ENCODE data around the gene ALK.

Gene ALK

DNA sequence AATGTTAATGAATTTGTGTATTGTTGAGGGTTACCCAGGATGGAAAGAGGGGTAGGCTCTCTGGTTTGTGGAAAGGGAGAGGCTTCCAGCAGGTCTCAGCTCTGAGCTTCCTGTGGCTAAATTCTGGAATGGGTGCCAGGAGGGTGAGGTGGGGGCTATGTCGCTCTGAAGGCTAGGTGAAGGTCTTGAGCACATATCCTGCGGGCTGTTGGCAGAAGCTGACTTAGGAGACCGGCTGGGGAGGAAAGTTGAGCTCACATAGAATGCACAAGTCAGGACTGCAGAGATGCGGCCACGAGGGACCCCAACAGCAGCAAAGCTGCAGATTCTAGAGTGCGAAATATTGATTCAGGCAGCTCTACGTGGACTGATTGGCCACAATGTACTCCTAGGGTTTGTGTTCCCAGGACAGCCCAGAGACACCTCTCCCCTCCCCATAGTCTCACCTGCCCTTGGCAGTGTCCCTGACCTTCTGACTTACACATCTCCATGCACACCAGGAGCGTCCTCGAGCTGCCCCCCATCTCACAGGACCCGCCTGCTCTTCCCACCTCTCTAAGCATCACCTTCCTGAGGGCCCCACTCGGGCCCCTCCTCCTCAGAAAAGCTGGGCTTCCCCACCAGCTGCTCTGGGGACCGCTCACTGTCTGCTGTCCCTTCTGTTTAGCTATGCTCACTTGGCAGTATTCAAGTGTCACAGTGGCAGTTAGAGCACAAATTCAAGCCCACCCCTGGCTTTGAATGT lies 72.6 kb downstream of the ALK start:
- no peak overlapping the region for H2BK5ac ChIP-seq (ENCODE audit: low read length)
- H3K4ac ChIP-seq (ENCODE audit: low read length) = no peak overlapping the region
- no peaks in the 10 kb centered on the region for H3K27me3 ChIP-seq (ENCODE audit: control insufficient read depth in 3 of 3, insufficient read depth in 3 of 3, low read depth in 1 of 3, low read length in 3 of 3)
- H3K36me3 ChIP-seq (replicated peaks in 1 of 2; ENCODE audit: control insufficient read depth in 2 of 2, insufficient read depth in 2 of 2, low read length in 2 of 2) = no peaks in the 10 kb centered on the region
- no peaks in the 10 kb centered on the region for H3K4me1 ChIP-seq (ENCODE audit: control insufficient read depth in 2 of 2, insufficient read depth in 1 of 2, low read depth in 1 of 2, low read length in 2 of 2)
- no peak overlapping the region for H3K4me3 ChIP-seq (ENCODE audit: low read length in 2 of 2)
- H3K14ac ChIP-seq (ENCODE audit: low read length) = no peak overlapping the region
- no peak for DNase-seq (ENCODE audit: low spot score)
- no peak overlapping the region for H3K23ac ChIP-seq (ENCODE audit: low read depth, low read length, poor library complexity)
- no peak overlapping the region for H2BK12ac ChIP-seq (ENCODE audit: low read length)
- whole genome bisulfite sequencing, 2 donors (ENCODE audit: extremely low coverage in 2 of 2, insufficient read length in 2 of 2, insufficient replicate concordance in 1 of 2) = no CpG with 5 or more reads among the region's 12 CpGs
- H2AK5ac ChIP-seq (ENCODE audit: low read depth, low read length) = no peak overlapping the region
- H3K9me3 ChIP-seq (replicated peaks in 1 of 2; ENCODE audit: control insufficient read depth in 2 of 2, insufficient read depth in 1 of 2, low read depth in 1 of 2, low read length in 2 of 2) = peaks cover 2 to 6% of the 10 kb centered on the region in 2 donors
- H3K9ac ChIP-seq (ENCODE audit: low read depth, low read length, poor library complexity) = no peak overlapping the region
- H2BK15ac ChIP-seq (ENCODE audit: low read length) = no peak overlapping the region
- no peaks in the 10 kb centered on the region for H3K79me1 ChIP-seq (ENCODE audit: low read depth, low read length)
- no peak overlapping the region for H2AFZ ChIP-seq (ENCODE audit: low read length)
- H2BK120ac ChIP-seq (ENCODE audit: low read depth, low read length) = no peak overlapping the region
- H3K27ac ChIP-seq (replicated peaks; ENCODE audit: low read length) = no peak overlapping the region
- H4K8ac ChIP-seq (ENCODE audit: low read depth, low read length) = no peak overlapping the region
- no peak overlapping the region for H4K91ac ChIP-seq (ENCODE audit: low read depth, low read length, poor library complexity)
- no peak overlapping the region for H3K4me2 ChIP-seq (ENCODE audit: insufficient read depth, low read length, poor library complexity, severe bottlenecking)
- H3K18ac ChIP-seq (ENCODE audit: low read length) = no peak overlapping the region

DNA sequence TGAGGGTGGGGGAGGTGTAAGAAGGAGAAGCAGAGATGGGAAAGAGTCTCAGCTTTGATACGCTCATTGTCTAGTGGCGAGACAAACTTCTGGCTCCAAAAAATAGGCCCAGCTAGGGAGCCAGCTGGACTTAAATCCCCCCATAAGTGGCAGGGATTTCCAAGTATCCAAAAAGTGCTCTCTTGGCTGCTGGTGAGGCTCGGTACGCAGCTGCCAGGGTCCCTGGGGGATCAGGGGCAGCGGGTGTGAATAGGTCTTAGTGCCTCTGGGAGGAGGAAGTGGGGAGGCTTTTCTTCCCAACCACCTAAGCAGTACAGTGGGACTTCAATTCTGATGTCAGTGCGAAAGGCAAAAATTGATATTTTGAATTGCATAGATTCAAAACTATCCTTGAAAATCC lies 73.5 kb downstream of the ALK start:
- no peak for DNase-seq (ENCODE audit: low spot score)
- Histone ChIP-seq H2BK120ac (ENCODE audit: low read depth, low read length) (no peak overlapping the region), H3K9ac (ENCODE audit: low read depth, low read length, poor library complexity) (no peak overlapping the region), H4K8ac (ENCODE audit: low read depth, low read length) (no peak overlapping the region), H3K79me1 (ENCODE audit: low read depth, low read length) (no peaks in the 10 kb centered on the region), H2AFZ (ENCODE audit: low read length) (no peak overlapping the region), H4K91ac (ENCODE audit: low read depth, low read length, poor library complexity) (no peak overlapping the region), H3K27me3 (ENCODE audit: control insufficient read depth in 3 of 3, insufficient read depth in 3 of 3, low read depth in 1 of 3, low read length in 3 of 3) (no peaks in the 10 kb centered on the region), H3K27ac (replicated peaks; ENCODE audit: low read length) (no peak overlapping the region), H3K18ac (ENCODE audit: low read length) (no peak overlapping the region), H2BK12ac (ENCODE audit: low read length) (no peak overlapping the region), H2BK5ac (ENCODE audit: low read length) (no peak overlapping the region), H3K4ac (ENCODE audit: low read length) (no peak overlapping the region), H3K4me3 (ENCODE audit: low read length in 2 of 2) (no peak overlapping the region), H3K14ac (ENCODE audit: low read length) (no peak overlapping the region), H3K23ac (ENCODE audit: low read depth, low read length, poor library complexity) (no peak overlapping the region), H3K4me2 (ENCODE audit: insufficient read depth, low read length, poor library complexity, severe bottlenecking) (no peak overlapping the region), H3K9me3 (replicated peaks in 1 of 2; ENCODE audit: control insufficient read depth in 2 of 2, insufficient read depth in 1 of 2, low read depth in 1 of 2, low read length in 2 of 2) (peaks cover 2 to 6% of the 10 kb centered on the region in 2 donors), H3K4me1 (ENCODE audit: control insufficient read depth in 2 of 2, insufficient read depth in 1 of 2, low read depth in 1 of 2, low read length in 2 of 2) (no peaks in the 10 kb centered on the region), H2BK15ac (ENCODE audit: low read length) (no peak overlapping the region), H2AK5ac (ENCODE audit: low read depth, low read length) (no peak overlapping the region), H3K36me3 (replicated peaks in 1 of 2; ENCODE audit: control insufficient read depth in 2 of 2, insufficient read depth in 2 of 2, low read length in 2 of 2) (no peaks in the 10 kb centered on the region)
- WGBS, 2 donors (ENCODE audit: extremely low coverage in 2 of 2, insufficient read length in 2 of 2, insufficient replicate concordance in 1 of 2) = no CpG with 5 or more reads among the region's 6 CpGs

DNA sequence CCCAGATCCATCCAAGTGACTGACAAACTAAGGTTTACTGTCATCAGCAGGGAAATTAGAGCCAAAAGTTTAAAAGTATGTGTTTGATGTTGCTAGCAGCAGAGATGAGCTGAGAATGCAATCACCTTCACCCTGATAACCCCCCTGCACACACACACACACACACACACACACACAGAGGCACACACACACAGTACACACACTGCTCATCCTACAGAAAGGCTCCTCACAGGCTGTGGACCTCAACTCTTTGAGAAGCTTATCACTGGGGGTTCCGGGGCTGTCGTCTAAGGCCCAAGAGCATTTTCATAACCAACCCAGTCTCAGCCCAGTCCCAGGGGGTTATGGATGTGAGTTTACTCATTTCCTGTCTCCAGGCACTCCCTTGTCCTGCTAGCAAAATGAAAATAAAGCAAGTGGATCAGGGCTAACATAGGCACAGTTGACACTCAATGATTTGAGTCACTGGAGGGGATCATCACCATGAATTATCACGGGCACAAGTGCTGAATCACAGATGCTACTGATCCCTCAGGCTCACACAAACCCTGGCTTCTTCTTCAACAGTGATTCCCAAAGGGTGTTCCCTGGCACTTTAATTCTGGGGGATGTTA lies 76.6 kb downstream of the ALK start:
- Histone ChIP-seq H3K4ac (ENCODE audit: low read length) (no peak overlapping the region), H3K14ac (ENCODE audit: low read length) (no peak overlapping the region), H3K18ac (ENCODE audit: low read length) (no peak overlapping the region), H2AK5ac (ENCODE audit: low read depth, low read length) (no peak overlapping the region), H3K36me3 (replicated peaks in 1 of 2; ENCODE audit: control insufficient read depth in 2 of 2, insufficient read depth in 2 of 2, low read length in 2 of 2) (no peaks in the 10 kb centered on the region), H3K4me3 (ENCODE audit: low read length in 2 of 2) (no peak overlapping the region), H3K9ac (ENCODE audit: low read depth, low read length, poor library complexity) (no peak overlapping the region), H3K23ac (ENCODE audit: low read depth, low read length, poor library complexity) (no peak overlapping the region), H3K27ac (replicated peaks; ENCODE audit: low read length) (no peak overlapping the region), H2BK15ac (ENCODE audit: low read length) (no peak overlapping the region), H2BK5ac (ENCODE audit: low read length) (no peak overlapping the region), H2BK120ac (ENCODE audit: low read depth, low read length) (no peak overlapping the region), H2BK12ac (ENCODE audit: low read length) (no peak overlapping the region), H3K27me3 (ENCODE audit: control insufficient read depth in 3 of 3, insufficient read depth in 3 of 3, low read depth in 1 of 3, low read length in 3 of 3) (no peaks in the 10 kb centered on the region), H2AFZ (ENCODE audit: low read length) (no peak overlapping the region), H3K9me3 (replicated peaks in 1 of 2; ENCODE audit: control insufficient read depth in 2 of 2, insufficient read depth in 1 of 2, low read depth in 1 of 2, low read length in 2 of 2) (no peaks in the 10 kb centered on the region), H3K4me2 (ENCODE audit: insufficient read depth, low read length, poor library complexity, severe bottlenecking) (no peak overlapping the region), H3K4me1 (ENCODE audit: control insufficient read depth in 2 of 2, insufficient read depth in 1 of 2, low read depth in 1 of 2, low read length in 2 of 2) (no peaks in the 10 kb centered on the region), H4K8ac (ENCODE audit: low read depth, low read length) (no peak overlapping the region), H3K79me1 (ENCODE audit: low read depth, low read length) (no peaks in the 10 kb centered on the region), H4K91ac (ENCODE audit: low read depth, low read length, poor library complexity) (no peak overlapping the region)
- no peak for DNase-seq (ENCODE audit: low spot score)
- WGBS, 2 donors (ENCODE audit: extremely low coverage in 2 of 2, insufficient read length in 2 of 2, insufficient replicate concordance in 1 of 2) = no CpG with 5 or more reads among the region's 3 CpGs

DNA sequence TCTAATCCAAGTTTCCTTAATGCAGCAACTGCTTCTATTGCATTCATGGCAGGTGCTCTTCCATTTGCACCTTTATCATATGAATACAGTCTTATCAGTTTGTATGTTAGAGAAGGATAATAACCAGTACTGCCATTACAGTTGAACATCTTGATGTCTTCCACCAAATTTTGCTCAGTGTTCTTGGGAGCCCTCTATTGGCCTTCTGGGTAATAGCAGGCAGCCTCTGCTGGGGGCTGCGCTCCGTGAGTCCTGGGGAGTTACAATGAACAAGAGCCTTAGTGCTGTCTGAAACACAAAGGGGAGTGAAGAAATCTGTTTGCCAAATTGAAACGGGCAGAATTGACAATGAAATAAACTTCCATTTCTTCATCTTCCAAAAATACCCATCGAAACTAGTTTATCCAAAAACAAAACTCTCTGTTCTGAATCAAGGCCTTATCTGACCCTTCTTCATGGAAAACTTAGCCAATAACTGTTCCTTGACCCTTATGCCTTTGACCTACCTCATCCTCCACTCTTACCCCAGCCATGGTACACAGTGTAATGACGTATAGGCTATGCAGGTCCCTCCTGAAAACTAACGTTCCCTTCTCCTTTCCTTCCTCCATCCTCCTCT lies 79.9 kb downstream of the ALK start:
- peak; percentile 35 for DNase-seq (ENCODE audit: low spot score)
- Histone ChIP-seq H3K27me3 (ENCODE audit: control insufficient read depth in 3 of 3, insufficient read depth in 3 of 3, low read depth in 1 of 3, low read length in 3 of 3) (no peaks in the 10 kb centered on the region), H3K4me3 (ENCODE audit: low read length in 2 of 2) (no peak overlapping the region), H2BK15ac (ENCODE audit: low read length) (no peak overlapping the region), H2BK12ac (ENCODE audit: low read length) (no peak overlapping the region), H3K27ac (replicated peaks; ENCODE audit: low read length) (no peak overlapping the region), H3K9ac (ENCODE audit: low read depth, low read length, poor library complexity) (no peak overlapping the region), H3K36me3 (replicated peaks in 1 of 2; ENCODE audit: control insufficient read depth in 2 of 2, insufficient read depth in 2 of 2, low read length in 2 of 2) (no peaks in the 10 kb centered on the region), H2AFZ (ENCODE audit: low read length) (no peak overlapping the region), H3K23ac (ENCODE audit: low read depth, low read length, poor library complexity) (no peak overlapping the region), H3K14ac (ENCODE audit: low read length) (no peak overlapping the region), H3K4me1 (ENCODE audit: control insufficient read depth in 2 of 2, insufficient read depth in 1 of 2, low read depth in 1 of 2, low read length in 2 of 2) (no peaks in the 10 kb centered on the region), H2BK5ac (ENCODE audit: low read length) (no peak overlapping the region), H4K8ac (ENCODE audit: low read depth, low read length) (no peak overlapping the region), H2AK5ac (ENCODE audit: low read depth, low read length) (no peak overlapping the region), H3K9me3 (replicated peaks in 1 of 2; ENCODE audit: control insufficient read depth in 2 of 2, insufficient read depth in 1 of 2, low read depth in 1 of 2, low read length in 2 of 2) (peaks cover 2 to 24% of the 10 kb centered on the region in 2 donors), H3K18ac (ENCODE audit: low read length) (no peak overlapping the region), H4K91ac (ENCODE audit: low read depth, low read length, poor library complexity) (no peak overlapping the region), H2BK120ac (ENCODE audit: low read depth, low read length) (no peak overlapping the region), H3K79me1 (ENCODE audit: low read depth, low read length) (no peaks in the 10 kb centered on the region), H3K4ac (ENCODE audit: low read length) (no peak overlapping the region), H3K4me2 (ENCODE audit: insufficient read depth, low read length, poor library complexity, severe bottlenecking) (no peak overlapping the region)
- WGBS, 2 donors (ENCODE audit: extremely low coverage in 2 of 2, insufficient read length in 2 of 2, insufficient replicate concordance in 1 of 2) = no CpG with 5 or more reads among the region's 6 CpGs

Data from neuronal stem cell (in vitro differentiated cells).